ENCODE measurements around the gene ARIH1. TPM values are rescaled to one million over a fixed set of nuclear protein-coding genes. Genes with fewer than 3 reads are reported as not detected.

Gene ARIH1
- total RNA-seq, 1 donor from 2014 or later, result 164 TPM

GRCh38 chr15:72538931-72539330, 64.8 kb downstream of the ARIH1 start:
- no peak for DNase-seq (ENCODE audit: low spot score)

- DNase-seq (ENCODE audit: low spot score), result no peak
Observed at GRCh38 chr15:72540606-72541237, 66.6 kb downstream of the ARIH1 start.

GRCh38 chr15:72541674-72542073, 67.5 kb downstream of the ARIH1 start:
- no peak for DNase-seq (ENCODE audit: low spot score)

GRCh38 chr15:72545156-72545555, 71.0 kb downstream of the ARIH1 start:
- DNase-seq (ENCODE audit: low spot score), result no peak

GRCh38 chr15:72554471-72555425, 80.6 kb downstream of the ARIH1 start:
- DNase-seq (ENCODE audit: low spot score), result no peak

GRCh38 chr15:72559781-72560180, 85.7 kb downstream of the ARIH1 start:
- no peak for DNase-seq (ENCODE audit: low spot score)

GRCh38 chr15:72560458-72560857, 86.3 kb downstream of the ARIH1 start:
- DNase-seq (ENCODE audit: low spot score), result no peak

- DNase-seq (ENCODE audit: low spot score), result no peak
Observed at GRCh38 chr15:72562386-72562785, 88.3 kb downstream of the ARIH1 start.

GRCh38 chr15:72562878-72563277, 88.7 kb downstream of the ARIH1 start:
- no peak for DNase-seq (ENCODE audit: low spot score)

GRCh38 chr15:72564091-72564490, 90.0 kb downstream of the ARIH1 start:
- DNase-seq (ENCODE audit: low spot score), result no peak

- DNase-seq (ENCODE audit: low spot score), result no peak
Observed at GRCh38 chr15:72566973-72567372, 92.8 kb downstream of the ARIH1 start.

- DNase-seq (ENCODE audit: low spot score), result no peak
Observed at GRCh38 chr15:72570059-72570458, 95.9 kb downstream of the ARIH1 start.

- DNase-seq (ENCODE audit: low spot score), result no peak
Observed at GRCh38 chr15:72579814-72580213, 105.7 kb downstream of the ARIH1 start.

- no peak for DNase-seq (ENCODE audit: low spot score)
Observed at GRCh38 chr15:72584006-72584405, 109.9 kb downstream of the ARIH1 start.

- no peak for DNase-seq (ENCODE audit: low spot score)
Observed at GRCh38 chr15:72585025-72585424, 110.9 kb downstream of the ARIH1 start.

GRCh38 chr15:72585476-72586058, 111.4 kb downstream of the ARIH1 start:
- DNase-seq (ENCODE audit: low spot score), result no peak

GRCh38 chr15:72588096-72588495, 114.0 kb downstream of the ARIH1 start:
- no peak for DNase-seq (ENCODE audit: low spot score)

- no peak for DNase-seq (ENCODE audit: low spot score)
Observed at GRCh38 chr15:72590427-72590826, 116.3 kb downstream of the ARIH1 start.

- no peak for DNase-seq (ENCODE audit: low spot score)
Observed at GRCh38 chr15:72591361-72591760, 117.2 kb downstream of the ARIH1 start.

GRCh38 chr15:72592097-72592496, 118.0 kb downstream of the ARIH1 start:
- no peak for DNase-seq (ENCODE audit: low spot score)

GRCh38 chr15:72592676-72593075, 118.5 kb downstream of the ARIH1 start:
- DNase-seq (ENCODE audit: low spot score), result no peak

GRCh38 chr15:72593838-72594237, 119.7 kb downstream of the ARIH1 start:
- DNase-seq (ENCODE audit: low spot score), result no peak
